Mucosa of stomach (tissue), 1 donor: ENCODE measurements around the gene RADIL.

Source experiments
- H3K27me3 ChIP-seq: one replicate; pipeline ENCODE4 v1.7.0; 2013; ENCODE audit warnings: mild to moderate bottlenecking, low read length; ENCODE audit not compliant: control insufficient read depth, insufficient read depth
- H3K36me3 ChIP-seq: one replicate; pipeline ENCODE4 v1.7.0; 2013; ENCODE audit warnings: low read length; ENCODE audit not compliant: control insufficient read depth, insufficient read depth
- H3K4me1 ChIP-seq: one replicate; pipeline ENCODE4 v1.7.0; 2013; ENCODE audit warnings: mild to moderate bottlenecking, low read length; ENCODE audit not compliant: control insufficient read depth, insufficient read depth
- H3K4me3 ChIP-seq: one replicate; pipeline ENCODE4 v1.7.0; 2013; ENCODE audit warnings: low read length
- H3K9ac ChIP-seq: one replicate; pipeline ENCODE4 v1.7.0; 2013; ENCODE audit warnings: mild to moderate bottlenecking, low read length, moderate library complexity
- H3K9me3 ChIP-seq: one replicate; pipeline ENCODE4 v1.7.0; 2013; ENCODE audit warnings: mild to moderate bottlenecking, low read length, moderate library complexity; ENCODE audit not compliant: control insufficient read depth
- donor health status: Pancreatic carcinoma.

RADIL gene

GRCh38 chr7:4819560-4820404, 63.7 kb downstream of the RADIL start:
- Histone ChIP-seq H3K27me3 (no peaks in the 10 kb centered on the region), H3K36me3 (no peaks in the 10 kb centered on the region), H3K4me1 (no peaks in the 10 kb centered on the region), H3K9me3 (no peaks in the 10 kb centered on the region), H3K9ac (no peak overlapping the region), H3K4me3 (no peak overlapping the region)

GRCh38 chr7:4818000-4818794, 65.3 kb downstream of the RADIL start:
- Histone ChIP-seq H3K9ac (no peak overlapping the region), H3K4me1 (no peaks in the 10 kb centered on the region), H3K4me3 (no peak overlapping the region), H3K27me3 (peaks cover under 1% of the 10 kb centered on the region), H3K9me3 (no peaks in the 10 kb centered on the region), H3K36me3 (no peaks in the 10 kb centered on the region)

GRCh38 chr7:4817178-4817901, 66.2 kb downstream of the RADIL start:
- peaks cover 4% of the 10 kb centered on the region for H3K27me3 ChIP-seq
- no peaks in the 10 kb centered on the region for H3K36me3 ChIP-seq

DNA sequence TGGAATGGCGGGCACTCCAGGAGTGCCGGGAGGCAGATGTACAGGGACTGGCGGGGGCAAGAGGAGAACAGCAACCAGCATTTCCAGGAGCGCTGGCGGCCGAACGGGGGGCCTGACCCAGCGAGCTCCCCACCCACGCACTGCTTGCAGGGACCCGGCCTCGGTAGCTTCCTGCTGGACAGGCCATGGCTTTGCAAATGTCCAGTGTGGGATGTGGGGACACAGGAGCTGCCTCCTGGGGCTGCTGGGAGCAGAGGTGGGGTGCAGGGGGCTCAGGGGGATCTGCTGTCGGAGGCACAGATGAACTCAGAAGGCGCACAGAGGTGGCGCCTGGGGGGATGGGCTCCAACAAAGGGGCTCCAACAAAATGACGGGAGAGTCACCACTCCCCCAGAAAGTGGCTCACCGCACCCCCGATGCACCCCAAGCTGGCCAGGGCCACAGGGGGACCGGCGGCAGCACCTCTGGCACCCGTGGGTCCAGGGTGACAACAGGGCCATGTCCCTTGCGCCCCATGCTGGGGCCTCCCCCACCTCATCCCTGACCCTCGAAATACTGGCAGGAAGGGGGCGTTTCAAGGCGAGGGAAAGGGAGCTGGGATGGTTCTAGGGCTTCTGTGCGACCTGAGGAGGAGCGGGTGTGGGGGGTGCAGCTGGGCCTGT, 67.0 kb downstream of the RADIL start:
- Histone ChIP-seq H3K36me3 (no peaks in the 10 kb centered on the region), H3K4me1 (no peaks in the 10 kb centered on the region), H3K4me3 (no peak overlapping the region), H3K9me3 (no peaks in the 10 kb centered on the region), H3K9ac (no peak overlapping the region), H3K27me3 (peaks cover 4% of the 10 kb centered on the region)

More at GRCh38 chr7:4817178-4817901, 66.2 kb downstream of the RADIL start:
- Histone ChIP-seq H3K9me3 (no peaks in the 10 kb centered on the region), H3K4me3 (no peak overlapping the region), H3K4me1 (no peaks in the 10 kb centered on the region), H3K9ac (no peak overlapping the region)

DNA sequence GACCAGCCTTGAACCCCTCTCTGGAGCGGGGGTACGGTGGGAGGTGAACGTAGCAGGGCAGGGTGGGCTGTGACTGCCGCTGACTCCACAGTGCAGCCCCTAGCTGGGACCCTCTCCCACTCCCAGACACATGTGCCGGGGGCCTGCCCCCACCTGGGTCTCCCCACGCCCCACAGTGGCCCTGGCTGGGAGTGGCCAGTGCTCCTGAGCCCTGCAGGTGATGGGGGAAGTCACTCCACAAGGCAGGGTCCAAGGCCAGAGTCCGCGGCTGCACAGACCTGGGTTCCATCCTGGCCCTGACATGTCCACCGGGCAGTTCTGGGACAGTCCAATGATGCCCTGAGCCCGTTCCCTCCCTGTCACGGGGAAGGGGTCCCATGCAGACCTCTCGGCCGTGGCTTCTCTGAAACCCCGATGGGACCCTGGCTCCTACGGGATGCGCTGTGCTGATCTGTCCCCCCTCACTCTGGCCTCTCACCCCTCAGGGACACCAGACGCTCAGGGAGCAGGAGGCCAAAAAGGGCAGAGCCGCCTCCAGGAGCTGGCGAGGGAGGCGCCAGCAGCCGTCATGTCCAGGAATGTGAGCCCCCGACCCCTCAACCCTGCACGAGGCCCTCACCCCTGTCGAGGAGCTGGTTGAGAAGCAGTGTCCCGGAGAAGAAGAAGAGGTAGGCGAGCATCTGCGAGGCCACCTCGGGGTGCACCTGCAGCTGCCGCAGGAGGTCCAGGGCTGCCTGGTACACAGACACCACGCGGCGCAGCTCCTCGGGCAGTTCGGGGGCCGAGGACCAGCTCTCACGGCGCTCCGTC, 67.7 kb downstream of the RADIL start:
- Histone ChIP-seq H3K36me3 (no peaks in the 10 kb centered on the region), H3K27me3 (peaks cover 4% of the 10 kb centered on the region), H3K9ac (no peak overlapping the region), H3K4me3 (no peak overlapping the region), H3K4me1 (no peaks in the 10 kb centered on the region), H3K9me3 (no peaks in the 10 kb centered on the region)

DNA sequence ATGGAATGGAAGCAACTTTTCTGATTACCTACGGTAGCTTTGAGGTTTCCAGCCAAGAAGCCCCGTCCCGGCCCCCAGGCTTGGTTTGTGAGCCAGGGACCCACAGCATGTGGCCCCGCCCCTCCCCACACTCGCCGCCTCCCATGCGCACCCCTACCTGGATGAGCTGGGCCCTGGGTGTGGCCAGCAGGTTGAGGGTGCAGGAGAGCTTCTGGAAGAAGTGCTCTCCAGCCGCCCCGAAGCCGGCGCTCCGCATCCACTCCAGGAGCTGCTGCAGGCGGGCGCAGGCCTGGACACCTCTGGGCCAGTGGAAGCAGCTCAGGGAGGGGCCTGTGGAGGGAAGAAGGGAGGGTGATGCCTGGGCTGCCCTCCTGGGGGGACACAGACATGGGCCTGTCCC, 68.4 kb downstream of the RADIL start:
- H3K36me3 ChIP-seq = no peaks in the 10 kb centered on the region
- peaks cover 4% of the 10 kb centered on the region for H3K27me3 ChIP-seq

GRCh38 chr7:4814433-4814832, 69.1 kb downstream of the RADIL start:
- Histone ChIP-seq H3K36me3 (no peaks in the 10 kb centered on the region), H3K9ac (no peak overlapping the region), H3K27me3 (peaks cover 4% of the 10 kb centered on the region), H3K9me3 (no peaks in the 10 kb centered on the region), H3K4me1 (no peaks in the 10 kb centered on the region), H3K4me3 (no peak overlapping the region)

More for the DNA sequence above, 68.4 kb downstream of the RADIL start:
- no peaks in the 10 kb centered on the region for H3K4me1 ChIP-seq
- H3K4me3 ChIP-seq = no peak overlapping the region
- no peak overlapping the region for H3K9ac ChIP-seq
- no peaks in the 10 kb centered on the region for H3K9me3 ChIP-seq

GRCh38 chr7:4809666-4810065, 73.8 kb downstream of the RADIL start:
- Histone ChIP-seq H3K36me3 (no peaks in the 10 kb centered on the region), H3K4me1 (no peaks in the 10 kb centered on the region), H3K9me3 (no peaks in the 10 kb centered on the region), H3K27me3 (peaks cover 11% of the 10 kb centered on the region), H3K4me3 (no peak overlapping the region), H3K9ac (no peak overlapping the region)

DNA sequence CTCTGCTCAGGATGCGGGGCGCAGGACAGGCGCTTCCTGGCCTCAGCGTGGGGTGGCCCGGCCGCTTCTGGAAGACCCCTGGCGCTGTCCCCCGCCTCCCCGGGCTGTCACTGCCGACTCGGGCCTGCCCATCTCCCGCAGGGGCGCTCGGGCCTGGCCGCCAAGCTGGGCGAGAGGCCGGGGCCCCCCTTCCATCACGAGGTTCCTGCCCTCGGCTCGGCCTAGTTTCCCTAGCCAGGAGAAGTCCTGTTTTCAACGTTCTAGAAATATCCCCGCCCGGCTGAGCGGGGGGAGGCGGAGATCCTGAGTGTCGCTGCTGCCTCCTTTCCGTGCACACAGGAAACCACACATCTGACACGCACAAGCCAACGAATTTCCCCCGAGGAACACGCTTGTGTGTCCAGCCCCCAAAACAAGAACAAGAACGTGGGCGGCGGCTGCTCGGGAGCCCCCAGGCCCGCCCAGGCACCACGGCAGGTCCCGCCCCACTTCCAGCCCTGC, 74.4 kb downstream of the RADIL start:
- no peaks in the 10 kb centered on the region for H3K9me3 ChIP-seq
- H3K4me3 ChIP-seq = no peak overlapping the region
- H3K27me3 ChIP-seq = peaks cover 11% of the 10 kb centered on the region
- H3K4me1 ChIP-seq = no peaks in the 10 kb centered on the region
- H3K36me3 ChIP-seq = no peaks in the 10 kb centered on the region
- H3K9ac ChIP-seq = no peak overlapping the region

DNA sequence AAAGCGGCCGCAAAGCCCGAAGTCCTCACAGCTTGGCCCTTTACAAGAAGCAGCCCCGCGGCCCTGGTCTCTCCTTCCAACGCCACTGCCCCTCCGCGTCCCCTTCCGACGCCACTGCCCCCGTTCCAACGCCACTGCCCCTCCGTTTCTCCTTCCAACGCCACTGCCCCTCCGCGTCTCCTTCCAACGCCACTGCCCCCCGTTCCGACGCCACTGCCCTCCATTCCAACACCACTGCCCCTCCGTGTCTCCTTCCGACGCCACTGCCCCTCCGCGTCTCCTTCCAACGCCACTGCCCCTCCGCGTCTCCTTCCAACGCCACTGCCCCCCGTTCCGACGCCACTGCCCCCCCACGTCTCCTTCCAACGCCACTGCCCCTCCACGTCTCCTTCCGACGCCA, 75.0 kb downstream of the RADIL start:
- Histone ChIP-seq H3K4me3 (no peak overlapping the region), H3K4me1 (no peaks in the 10 kb centered on the region), H3K27me3 (peaks cover 11% of the 10 kb centered on the region), H3K9ac (no peak overlapping the region), H3K9me3 (no peaks in the 10 kb centered on the region), H3K36me3 (no peaks in the 10 kb centered on the region)

GRCh38 chr7:4808026-4808425, 75.5 kb downstream of the RADIL start:
- no peaks in the 10 kb centered on the region for H3K9me3 ChIP-seq
- no peaks in the 10 kb centered on the region for H3K4me1 ChIP-seq
- H3K9ac ChIP-seq = no peak overlapping the region
- H3K4me3 ChIP-seq = no peak overlapping the region
- H3K27me3 ChIP-seq = peaks cover 8% of the 10 kb centered on the region
- no peaks in the 10 kb centered on the region for H3K36me3 ChIP-seq
